ENCODE data around the gene OR52E6. TPM values are rescaled to one million over a fixed set of nuclear protein-coding genes. Genes with fewer than 3 reads are reported as not detected.

Gene OR52E6
- total RNA-seq, 4 donors from 2014 or later: not detected

DNA sequence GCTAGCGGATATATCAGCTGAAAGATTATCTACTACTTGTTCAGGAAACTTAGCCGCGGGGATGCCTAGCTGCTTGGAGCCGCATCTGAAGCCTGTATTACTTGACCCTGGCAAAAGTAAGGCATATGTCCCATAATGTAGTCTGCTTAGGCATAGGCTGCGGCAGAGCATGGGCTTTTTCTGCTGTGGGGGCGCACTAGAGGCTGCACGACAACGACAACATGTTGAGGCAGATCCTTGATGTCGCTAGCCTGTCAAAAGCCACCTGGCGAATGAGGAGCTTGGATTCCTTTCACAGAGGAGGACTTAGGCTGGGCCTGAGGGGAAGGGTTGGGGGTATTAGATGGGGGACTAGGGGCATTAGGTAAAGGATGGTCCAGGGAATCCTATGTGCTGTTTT lies 34.1 kb downstream of the OR52E6 start:
- intact Hi-C loops (cut with DNase I; ENCODE audit: low total_unique reads): no loop called here
- no peak for DNase-seq
- Histone ChIP-seq H3K4me3 (no peak overlapping the region), H3K36me3 (no peaks in the 10 kb centered on the region), H3K27me3 (no peaks in the 10 kb centered on the region), H3K27ac (no peak overlapping the region), H3K4me1 (no peaks in the 10 kb centered on the region), H3K9me3 (no peaks in the 10 kb centered on the region)
- TF ChIP-seq, protein P1, sequence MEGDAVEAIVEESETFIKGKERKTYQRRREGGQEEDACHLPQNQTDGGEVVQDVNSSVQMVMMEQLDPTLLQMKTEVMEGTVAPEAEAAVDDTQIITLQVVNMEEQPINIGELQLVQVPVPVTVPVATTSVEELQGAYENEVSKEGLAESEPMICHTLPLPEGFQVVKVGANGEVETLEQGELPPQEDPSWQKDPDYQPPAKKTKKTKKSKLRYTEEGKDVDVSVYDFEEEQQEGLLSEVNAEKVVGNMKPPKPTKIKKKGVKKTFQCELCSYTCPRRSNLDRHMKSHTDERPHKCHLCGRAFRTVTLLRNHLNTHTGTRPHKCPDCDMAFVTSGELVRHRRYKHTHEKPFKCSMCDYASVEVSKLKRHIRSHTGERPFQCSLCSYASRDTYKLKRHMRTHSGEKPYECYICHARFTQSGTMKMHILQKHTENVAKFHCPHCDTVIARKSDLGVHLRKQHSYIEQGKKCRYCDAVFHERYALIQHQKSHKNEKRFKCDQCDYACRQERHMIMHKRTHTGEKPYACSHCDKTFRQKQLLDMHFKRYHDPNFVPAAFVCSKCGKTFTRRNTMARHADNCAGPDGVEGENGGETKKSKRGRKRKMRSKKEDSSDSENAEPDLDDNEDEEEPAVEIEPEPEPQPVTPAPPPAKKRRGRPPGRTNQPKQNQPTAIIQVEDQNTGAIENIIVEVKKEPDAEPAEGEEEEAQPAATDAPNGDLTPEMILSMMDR (IDR thresholded peaks at IDR 0.05): no peak
- TF ChIP-seq POLR2A (IDR thresholded peaks at IDR 0.05): no peak

DNA sequence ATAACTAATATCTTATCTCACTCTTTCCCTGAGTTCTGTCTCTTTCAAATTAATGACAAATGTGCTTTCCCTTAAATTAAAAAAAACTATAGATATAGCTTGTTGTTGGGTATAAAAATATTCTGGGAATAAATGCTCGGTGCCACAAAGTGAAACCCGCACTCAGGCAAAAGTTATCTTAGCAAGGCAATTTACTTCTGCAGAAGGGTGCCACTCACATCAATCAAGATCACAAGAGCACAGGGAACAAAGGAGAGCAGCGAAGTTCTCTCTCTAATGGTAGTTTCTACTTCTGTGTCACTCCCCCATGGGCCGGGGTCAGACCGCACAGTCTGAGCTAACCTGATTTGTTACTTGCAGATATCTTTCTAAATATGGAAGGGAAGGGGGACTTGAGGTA lies 37.7 kb downstream of the OR52E6 start:
- intact Hi-C loops (cut with DNase I; ENCODE audit: low total_unique reads): no loop called here
- Histone ChIP-seq H3K4me3 (no peak overlapping the region), H3K27me3 (no peaks in the 10 kb centered on the region)

DNA sequence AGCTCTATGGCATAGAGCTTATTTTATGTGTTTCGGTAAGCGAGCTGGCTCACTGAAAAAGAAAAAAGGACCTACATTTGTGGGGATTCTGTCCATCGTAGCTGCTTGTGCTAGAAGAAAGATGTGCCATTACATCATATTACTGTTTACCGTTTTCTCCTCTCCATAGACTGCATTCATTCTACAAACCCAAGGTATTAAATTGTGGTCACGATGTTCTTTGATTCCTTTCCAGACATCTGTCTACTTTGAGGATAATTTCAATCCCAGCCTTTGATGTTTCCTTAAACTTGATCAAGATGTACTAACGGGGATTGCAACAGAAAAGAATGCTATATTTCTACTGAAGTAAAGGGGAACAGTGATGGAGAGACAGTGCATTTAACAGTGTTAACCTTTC lies 45.2 kb downstream of the OR52E6 start:
- no peak for TF ChIP-seq POLR2A (IDR thresholded peaks at IDR 0.05)
- TF ChIP-seq, protein P1 (IDR thresholded peaks at IDR 0.05): no peak
- no peak for DNase-seq
- no peak overlapping the region for H3K27ac ChIP-seq
- no peaks in the 10 kb centered on the region for H3K36me3 ChIP-seq
- no peaks in the 10 kb centered on the region for H3K9me3 ChIP-seq
- H3K4me3 ChIP-seq: no peak overlapping the region
- intact Hi-C loops (cut with DNase I; ENCODE audit: low total_unique reads): no loop called here
- H3K4me1 ChIP-seq: no peaks in the 10 kb centered on the region
- H3K27me3 ChIP-seq: no peaks in the 10 kb centered on the region

More for the DNA sequence above, 37.7 kb downstream of the OR52E6 start:
- Histone ChIP-seq H3K9me3 (no peaks in the 10 kb centered on the region), H3K27ac (no peak overlapping the region), H3K4me1 (no peaks in the 10 kb centered on the region), H3K36me3 (no peaks in the 10 kb centered on the region)
- no peak for DNase-seq
- no peak for TF ChIP-seq POLR2A (IDR thresholded peaks at IDR 0.05)
- TF ChIP-seq, protein P1 (IDR thresholded peaks at IDR 0.05): no peak

DNA sequence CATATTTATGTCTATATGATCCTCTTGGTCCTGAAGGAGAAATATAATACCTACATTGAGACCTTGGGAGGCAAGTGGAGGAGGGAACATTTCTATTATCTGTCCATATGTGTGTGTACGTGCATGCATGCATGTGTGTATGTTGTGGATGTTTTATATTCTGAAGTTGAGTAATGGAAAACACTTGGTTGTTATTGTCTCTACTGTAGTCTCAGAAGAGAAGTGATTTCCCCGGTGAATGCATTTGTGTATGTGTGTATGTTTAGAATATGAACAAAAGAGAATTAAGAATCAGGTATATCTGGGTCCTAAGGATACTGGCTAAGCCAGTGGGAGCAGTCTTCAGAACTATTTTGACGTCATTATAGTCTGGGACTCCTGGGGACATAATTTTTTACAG lies 50.5 kb downstream of the OR52E6 start, which contains the start of gene OR52N1:
TSS of gene OR52N1 (minus strand) at position 101 of the 400 bp plus-strand sequence. CDS start 2,449 bp downstream, outside the sequence.
- H3K36me3 ChIP-seq: no peaks in the 10 kb centered on the region
- intact Hi-C loops (cut with DNase I; ENCODE audit: low total_unique reads): no loop called here
- H3K4me3 ChIP-seq: no peak within 1 kb of the TSS
- H3K27ac ChIP-seq: no peak within 1 kb of the TSS
- H3K9me3 ChIP-seq: no peaks in the 10 kb centered on the region
- TF ChIP-seq, protein P1 (IDR thresholded peaks at IDR 0.05): no peak
- no peak for TF ChIP-seq POLR2A (IDR thresholded peaks at IDR 0.05)
- DNase-seq: no peak
- no peaks in the 10 kb centered on the region for H3K4me1 ChIP-seq
- no peaks in the 10 kb centered on the region for H3K27me3 ChIP-seq

Other genes with a start within 250 kb of the OR52E6 start
- 10 to 100 TPM in 1 of 4 donors, 1 to 10 TPM in 3; 4.3 to 11.5 (median 7.2) TPM for gene TRIM6, start 245.3 kb downstream of the OR52E6 start, total RNA-seq
- gene TRIM34, start 216.9 kb downstream of the OR52E6 start, total RNA-seq: 10 to 100 TPM in 1 of 4 donors, 1 to 10 TPM in 3; 1.5 to 12.2 (median 6.0) TPM
- 10 to 100 TPM in 3 of 4 donors, 1 to 10 TPM in 1; 4.4 to 50.4 (median 37.4) TPM for gene TRIM5, start 156.8 kb downstream of the OR52E6 start, total RNA-seq
- 10 to 100 TPM; 10.9 to 64.8 (median 25.4) TPM for gene TRIM22, start 152.1 kb downstream of the OR52E6 start, total RNA-seq
- gene OR56B1, start 105.4 kb downstream of the OR52E6 start, total RNA-seq: under 1 TPM in 1 of 4 donors, not detected in 3; 0.79 TPM
- 1 to 10 TPM in 1 of 4 donors, not detected in 3; 1.9 TPM for gene OR52N4, start 87.7 kb downstream of the OR52E6 start, total RNA-seq
- under 1 TPM in 1 of 4 donors, not detected in 3; 0.14 TPM for gene OR52N5, start 58.5 kb downstream of the OR52E6 start, total RNA-seq
- gene OR52N1, start 50.6 kb downstream of the OR52E6 start, total RNA-seq: under 1 TPM in 1 of 4 donors, not detected in 3; 0.07 TPM
- gene OR52N2, start 33.0 kb downstream of the OR52E6 start, total RNA-seq: not detected
- not detected for gene OR52E8, start 15.8 kb upstream of the OR52E6 start, total RNA-seq
- not detected for gene OR52E4, start 38.7 kb upstream of the OR52E6 start, total RNA-seq
- gene OR52E5, start 51.3 kb upstream of the OR52E6 start, total RNA-seq: not detected
- gene OR56A3, start 100.4 kb upstream of the OR52E6 start, total RNA-seq: not detected
- gene OR56A5, start 126.6 kb upstream of the OR52E6 start, total RNA-seq: not detected
- not detected for gene OR52L1, start 145.1 kb upstream of the OR52E6 start, total RNA-seq
- gene OR56A4, start 165.0 kb upstream of the OR52E6 start, total RNA-seq: not detected
- under 1 TPM in 2 of 4 donors, not detected in 2; 0.07 to 0.12 TPM for gene OR56A1, start 188.9 kb upstream of the OR52E6 start, total RNA-seq

Measured in uterus (tissue), 4 donors.